Psoas muscle (tissue), 8 donors: ENCODE measurements around the gene SRSF9. TPM values are rescaled to one million over a fixed set of nuclear protein-coding genes. Genes with fewer than 3 reads are reported as not detected.
A peak's percentile ranks its signal among the peaks of the same experiment; 100 is the strongest.

Source experiments
- ATAC-seq, 4 donors: fragments of 200-7000 bp; cut with Tn5 transposase; one replicate each; pipeline ENCODE4 v1.9.1; 2020; ENCODE audit warnings: moderate library complexity in 3 of 4, mild to moderate bottlenecking in 2 of 4
- DNase-seq, 2 donors: peaks; one replicate each; pipeline ENCODE4 v3.0.0-alpha.2; 2020
- H3K27ac ChIP-seq: fragments of 200-600 bp; one replicate; pipeline ENCODE4 v1.8.0; 2022
- H3K27me3 ChIP-seq, 3 donors: fragments of 200-600 bp in 1 of 3; one replicate each; pipeline versions ENCODE4 v1.6.1 to v1.8.0; 2013 to 2022; ENCODE audit warnings: low read length in 2 of 3, mild to moderate bottlenecking in 2 of 3, moderate library complexity in 1 of 3; ENCODE audit not compliant: insufficient read depth in 3 of 3
- H3K36me3 ChIP-seq, 2 donors: fragments of 200-600 bp in 1 of 2; one replicate each; pipeline versions ENCODE4 v1.6.1 to v1.8.0; 2013 to 2022; ENCODE audit warnings: low read depth in 1 of 2, mild to moderate bottlenecking in 1 of 2, moderate library complexity in 1 of 2; ENCODE audit not compliant: insufficient read depth in 1 of 2
- H3K4me1 ChIP-seq: fragments of 200-600 bp; one replicate; pipeline ENCODE4 v1.8.0; 2022
- H3K4me3 ChIP-seq: fragments of 200-600 bp; one replicate; pipeline ENCODE4 v1.8.0; 2022; ENCODE audit warnings: mild to moderate bottlenecking
- H3K9me3 ChIP-seq: fragments of 200-600 bp; one replicate; pipeline ENCODE4 v1.8.0; 2022
- CTCF ChIP-seq: fragments of 200-600 bp; IDR thresholded peaks from one replicate; pipeline ENCODE4 v1.8.0; 2022; ENCODE audit warnings: antibody characterized with exemption
- WGBS, 3 donors: extraction: QIAGEN DNeasy Blood & Tissue Kit; methylation state at CpG; one replicate each; pipeline versions ENCODE4 v1.1.6 to v1.1.7; 2013; 5-methylcytosine and 5-hydroxymethylcytosine counted together
- intact Hi-C, 2 donors: fragments of 100-400 bp; cut with DNase I; formaldehyde crosslinking; loops; one replicate each; pipeline versions ENCODE4 v1.11.0 to v1.14.2; 2022
- polyA plus RNA-seq, 3 donors: library from polyadenylated mRNA; stranded (reverse); fragments of 200-250 nt; gene quantifications; one replicate each; pipeline ENCODE4 v1.2.3, GENCODE V29; 2013
- total RNA-seq, 4 donors: library from RNA; stranded (reverse); fragmentation: NEBNext Ultra II Directional in 2 of 4; extraction: Animal tissue kit (Norgen Biotek cat#: 25700) in 2 of 4; gene quantifications; one replicate each; pipeline versions ENCODE4 v1.2.1 to v1.2.4, GENCODE V29; 2021 to 2023
- donor health status: healthy with polysubstance abuse.
- donor health status: DM: no; HTN: no; CAD: no; lungs with moderate emphysema.
- donor health status: Bipolar disorder and iron deficiency.
- donor health status: healthy.
- donor health status: DM: yes; HTN: yes; CAD: no.
- donor health status: DM: no; HTN: no; CAD: no.
- donor health status: DM: no; HTN: no; CAD: no.
- donor health status: DM: yes; HTN: yes; CAD: no.

SRSF9 gene
- total and polyA plus RNA-seq, 7 donors, result 24.9 to 53.8 (median 33.8) TPM

GRCh38 chr12:120474616-120474960 is 5.0 kb upstream of the SRSF9 start:
- WGBS, 3 donors, result 31 to 44% (median 33%) methylated on average over 2 of the region's 2 CpGs
- intact Hi-C loops, result no loop called here
- no peaks in the 10 kb centered on the region for H3K27me3 ChIP-seq
- no peak overlapping the region for H3K27ac ChIP-seq
- no peaks in the 10 kb centered on the region for H3K9me3 ChIP-seq
- no peak for TF ChIP-seq CTCF
- ATAC-seq (no peak), DNase-seq (no peak)
- no peak overlapping the region for H3K4me3 ChIP-seq
- peaks cover 7% of the 10 kb centered on the region for H3K4me1 ChIP-seq
- H3K36me3 ChIP-seq, result no peaks in the 10 kb centered on the region

- no peaks in the 10 kb centered on the region for H3K27me3 ChIP-seq
- H3K36me3 ChIP-seq, result no peaks in the 10 kb centered on the region
- peaks cover 7% of the 10 kb centered on the region for H3K4me1 ChIP-seq
- DNase-seq (no peak), ATAC-seq (no peak)
- WGBS, 3 donors, result 75 to 83% (median 75%) methylated on average over 6 of the region's 6 CpGs
- no peaks in the 10 kb centered on the region for H3K9me3 ChIP-seq
- H3K27ac ChIP-seq, result no peak overlapping the region
- no peak overlapping the region for H3K4me3 ChIP-seq
- intact Hi-C loops, result no loop called here
- TF ChIP-seq CTCF, result no peak
These were observed 4.5 kb upstream of the SRSF9 start for GRCh38 chr12:120473807-120474615.

- intact Hi-C loops, result no loop called here
- peaks cover 10% of the 10 kb centered on the region for H3K4me1 ChIP-seq
- no peaks in the 10 kb centered on the region for H3K27me3 ChIP-seq
- TF ChIP-seq CTCF, result no peak
- H3K36me3 ChIP-seq, result peaks cover 0 to under 1% of the 10 kb centered on the region in 2 donors
- ATAC-seq, result no peak
- H3K4me3 ChIP-seq, result no peak overlapping the region
- no peak for DNase-seq
- no peaks in the 10 kb centered on the region for H3K9me3 ChIP-seq
- no peak overlapping the region for H3K27ac ChIP-seq
These were observed 3.0 kb upstream of the SRSF9 start for GRCh38 chr12:120472521-120472920.

DNA sequence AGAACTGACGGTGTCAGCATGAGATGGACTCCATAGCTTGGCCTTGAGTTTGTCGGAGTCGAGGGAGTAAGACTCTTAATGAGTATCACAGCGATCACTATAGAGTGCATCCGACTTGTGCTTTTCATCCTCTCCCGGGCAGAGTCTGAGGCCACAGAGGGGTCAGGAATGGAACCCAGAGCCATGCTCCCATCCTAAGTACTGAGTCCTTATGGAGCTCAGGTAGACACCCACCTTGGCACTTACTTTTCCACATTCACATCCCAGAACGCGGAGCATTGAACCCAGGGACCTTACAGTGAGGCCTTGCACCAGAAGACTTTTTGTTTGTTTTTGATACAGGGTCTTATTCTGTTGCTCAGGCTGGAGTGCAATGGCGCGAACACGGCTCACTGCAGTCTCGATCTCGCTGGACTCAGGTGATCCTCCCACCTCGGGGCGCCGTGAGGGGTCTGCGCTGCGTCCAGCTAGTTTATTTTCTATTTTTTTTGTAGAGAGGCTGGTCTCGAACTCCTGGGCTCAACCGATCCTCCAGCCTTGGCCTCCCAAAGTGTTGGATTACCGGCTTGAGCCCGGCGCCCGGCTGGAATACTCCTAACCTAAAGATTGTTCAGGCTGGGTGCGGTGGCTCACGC is 719 bp upstream of the SRSF9 start:
- DNase-seq (no peak), ATAC-seq (no peak)
- no peaks in the 10 kb centered on the region for H3K9me3 ChIP-seq
- H3K4me1 ChIP-seq, result peaks cover 20% of the 10 kb centered on the region
- no peak for TF ChIP-seq CTCF
- WGBS, 3 donors, result 64 to 70% (median 65%) methylated on average over 26 of the region's 26 CpGs
- intact Hi-C loops, result no loop called here
- peaks cover 9 to 22% of the 10 kb centered on the region in 2 donors for H3K36me3 ChIP-seq
- peak overlapping the region; percentile 93 for H3K27ac ChIP-seq
- no peaks in the 10 kb centered on the region for H3K27me3 ChIP-seq
- peak overlapping the region; percentile 97 for H3K4me3 ChIP-seq
